Pancreas (tissue), 10 donors: Measurements from ENCODE around the gene FAM163B. TPM values are rescaled to one million over a fixed set of nuclear protein-coding genes. Genes with fewer than 3 reads are reported as not detected.
A peak's percentile ranks its signal among the peaks of the same experiment; 100 is the strongest.

ENCODE experiments used
- ATAC-seq, 4 donors: fragments of 200-7000 bp; cut with Tn5 transposase; one replicate each; pipeline versions ENCODE4 v1.8.0 to v1.9.1; 2020; ENCODE audit warnings: mild to moderate bottlenecking in 4 of 4, moderate library complexity in 4 of 4
- DNase-seq, 6 donors: peaks; one replicate each; pipeline ENCODE4 v3.0.0-alpha.2; 2020
- FAIRE-seq: peaks from 2 replicates; lab custom pipeline; 2012; peaks lifted over from hg19 to GRCh38; lab: Jason Lieb, UNC
- H3K27ac ChIP-seq, 4 donors: fragments of 200-600 bp; sonication (generic); 1 replicate in 3 of 4; 2 replicates in 1 of 4; pipeline versions ENCODE4 v1.5.0 to v1.8.0; 2020
- H3K27me3 ChIP-seq, 4 donors: fragments of 200-600 bp; one replicate each; pipeline ENCODE4 v1.8.0; 2021
- H3K36me3 ChIP-seq, 3 donors: fragments of 200-600 bp; sonication (generic) in 1 of 3; one replicate each; pipeline versions ENCODE4 v1.5.0 to v1.8.0; 2020 to 2021
- H3K4me1 ChIP-seq, 3 donors: fragments of 200-600 bp; one replicate each; pipeline ENCODE4 v1.8.0; 2021
- H3K4me3 ChIP-seq, 4 donors: fragments of 200-600 bp; sonication (generic) in 2 of 4; one replicate each; pipeline versions ENCODE4 v1.5.0 to v1.8.0; 2020 to 2021
- H3K9me3 ChIP-seq, 4 donors: fragments of 200-600 bp; one replicate each; pipeline ENCODE4 v1.8.0; 2021
- CTCF ChIP-seq, 4 donors: fragments of 200-600 bp; sonication (generic) in 3 of 4; IDR thresholded peaks; one replicate each; pipeline versions ENCODE4 v1.5.0 to v1.8.0; 2021; ENCODE audit warnings: antibody characterized with exemption in 4 of 4
- WGBS, 2 donors: extraction: QIAGEN DNeasy Blood & Tissue Kit; methylation state at CpG; one replicate each; pipeline ENCODE4 v1.1.7; 2013; 5-methylcytosine and 5-hydroxymethylcytosine counted together
- intact Hi-C, 3 donors: fragments of 100-400 bp; cut with DNase I; formaldehyde crosslinking; loops; one replicate each; pipeline versions ENCODE4 v1.11.1 to v1.14.2; 2022
- polyA plus RNA-seq, 2 donors: library from polyadenylated mRNA; stranded (reverse); fragments of 200-250 nt; gene quantifications; one replicate each; pipeline ENCODE4 v1.2.3, GENCODE V29; 2013
- total RNA-seq, 6 donors: library from RNA; stranded (reverse); fragmentation: NEBNext Ultra II Directional in 4 of 6; extraction: Animal tissue kit (Norgen Biotek cat#: 25700) in 4 of 6; gene quantifications; one replicate each; pipeline versions ENCODE4 v1.2.1 to v1.2.4, GENCODE V29; 2021 to 2023
- donor health status: healthy with polysubstance abuse.
- donor health status: DM: no; HTN: no; CAD: no; lungs with moderate emphysema.
- donor health status: DM: no; HTN: no; CAD: no.
- donor health status: control.
- donor health status: control.
- donor health status: Bipolar disorder and iron deficiency.
- donor health status: DM: yes; HTN: yes; CAD: no.
- donor health status: DM: no; HTN: no; CAD: no.
- donor health status: DM: no; HTN: no; CAD: no.
- donor health status: DM: yes; HTN: yes; CAD: no.

FAM163B gene
- total and polyA plus RNA-seq, 8 donors, result not detected

GRCh38 chr9:133634081-133634691 is 25.0 kb upstream of the FAM163B start:
- H3K4me1 ChIP-seq, result no peaks in the 10 kb centered on the region
- H3K27ac ChIP-seq, result no peak overlapping the region
- no peak for TF ChIP-seq CTCF (IDR thresholded peaks at IDR 0.05)
- ATAC-seq (peak in 1 of 4 donors; percentile 28), FAIRE-seq (no peak), DNase-seq (peak in 1 of 6 donors; percentile 49)
- intact Hi-C loops, result no loop called here
- H3K4me3 ChIP-seq, result no peak overlapping the region
- H3K27me3 ChIP-seq, result no peaks in the 10 kb centered on the region
- 52 to 57% methylated on average over 24 of the region's 24 CpGs for WGBS, 2 donors
- no peaks in the 10 kb centered on the region for H3K36me3 ChIP-seq
- H3K9me3 ChIP-seq, result no peaks in the 10 kb centered on the region

- TF ChIP-seq CTCF (IDR thresholded peaks at IDR 0.05), result no peak
- intact Hi-C loops, result no loop called here
- Histone ChIP-seq H3K4me3 (no peak overlapping the region), H3K36me3 (no peaks in the 10 kb centered on the region), H3K9me3 (no peaks in the 10 kb centered on the region), H3K27ac (no peak overlapping the region), H3K27me3 (no peaks in the 10 kb centered on the region), H3K4me1 (no peaks in the 10 kb centered on the region)
- WGBS, 2 donors, result 49 to 56% methylated on average over 8 of the region's 8 CpGs
- FAIRE-seq, result no peak
- DNase-seq, result peak in 1 of 6 donors; percentile 42
- ATAC-seq, result no peak
Measured at GRCh38 chr9:133633681-133634080, 24.5 kb upstream of the FAM163B start.

GRCh38 chr9:133632806-133633680 is 23.9 kb upstream of the FAM163B start:
- FAIRE-seq, result no peak
- Histone ChIP-seq H3K27me3 (no peaks in the 10 kb centered on the region), H3K4me1 (no peaks in the 10 kb centered on the region), H3K27ac (no peak overlapping the region), H3K36me3 (no peaks in the 10 kb centered on the region), H3K9me3 (no peaks in the 10 kb centered on the region), H3K4me3 (no peak overlapping the region)
- intact Hi-C loops, result no loop called here
- no peak for ATAC-seq
- 40 to 48% methylated on average over 26 to 27 of the region's 27 CpGs for WGBS, 2 donors
- peak in 1 of 6 donors; percentile 33 for DNase-seq
- no peak for TF ChIP-seq CTCF (IDR thresholded peaks at IDR 0.05)

GRCh38 chr9:133631111-133631510 is 21.9 kb upstream of the FAM163B start:
- TF ChIP-seq CTCF (IDR thresholded peaks at IDR 0.05), result no peak
- DNase-seq (peak in 1 of 6 donors; percentile 26), FAIRE-seq (no peak), ATAC-seq (no peak)
- Histone ChIP-seq H3K4me3 (no peak overlapping the region), H3K27me3 (no peaks in the 10 kb centered on the region), H3K4me1 (no peaks in the 10 kb centered on the region), H3K36me3 (no peaks in the 10 kb centered on the region), H3K27ac (no peak overlapping the region), H3K9me3 (no peaks in the 10 kb centered on the region)
- WGBS, 2 donors, result 83 to 90% methylated on average over 12 of the region's 12 CpGs
- intact Hi-C loops, result no loop called here
